OCI-LY7 (cell line): ENCODE measurements around the gene EIF3J.
A peak's percentile ranks its signal among the peaks of the same experiment; 100 is the strongest.

Source experiments
- CTCF ChIP-seq: fragments of 200-600 bp; sonication (generic); conservative IDR thresholded peaks from 2 replicates; pipeline ENCODE4 v1.5.1; 2014; ENCODE audit warnings: mild to moderate bottlenecking, antibody characterized with exemption, low read length, moderate library complexity, mixed read lengths
- EZH2phosphoT487 ChIP-seq: fragments of 200-600 bp; sonication (generic); IDR thresholded peaks from 2 replicates; pipeline ENCODE4 v1.6.1; 2018; ENCODE audit warnings: low read depth, borderline replicate concordance, mild to moderate bottlenecking, mixed run types, antibody characterized with exemption, low read length, moderate library complexity, mixed read lengths

GRCh38 chr15:44501768-44502366 lies 35.1 kb upstream of the EIF3J start:
- TF ChIP-seq CTCF (peak; percentile 96), EZH2phosphoT487 (no peak)
